Stomach (tissue), 9 donors: ENCODE results near the gene SLC24A4. TPM values are rescaled to one million over a fixed set of nuclear protein-coding genes. Genes with fewer than 3 reads are reported as not detected.

Source experiments
- DNase-seq, 2 donors: peaks; one replicate each; pipeline versions ENCODE4 v3.0.0 to v3.0.0-alpha.2; 2013 to 2019
- H3K27ac ChIP-seq, 5 donors: fragments of 200-600 bp in 4 of 5; sonication (generic) in 4 of 5; one replicate each; pipeline ENCODE4 v1.5.1; 2013 to 2019; ENCODE audit warnings: mild to moderate bottlenecking in 1 of 5, moderate library complexity in 1 of 5
- H3K27me3 ChIP-seq, 3 donors: fragments of 200-600 bp; sonication (generic); one replicate each; pipeline ENCODE4 v1.5.1; 2017 to 2019; ENCODE audit warnings: mixed run types in 1 of 3
- H3K36me3 ChIP-seq, 4 donors: fragments of 200-600 bp; sonication (generic); 1 replicate in 3 of 4; 2 replicates in 1 of 4; pipeline ENCODE4 v1.5.1; 2016 to 2019
- H3K4me1 ChIP-seq, 4 donors: fragments of 200-600 bp; sonication (generic); one replicate each; pipeline ENCODE4 v1.5.1; 2016 to 2019
- H3K4me3 ChIP-seq, 4 donors: fragments of 200-600 bp; sonication (generic) in 3 of 4; one replicate each; pipeline ENCODE4 v1.5.1; 2016 to 2019; ENCODE audit warnings: mild to moderate bottlenecking in 1 of 4
- H3K9me3 ChIP-seq, 4 donors: fragments of 200-600 bp; sonication (generic); one replicate each; pipeline ENCODE4 v1.5.1; 2016 to 2019
- EP300 ChIP-seq: sonication (generic); formaldehyde crosslinking; IDR thresholded peaks from one replicate; pipeline ENCODE4 v1.6.1; 2017; ENCODE audit warnings: antibody characterized with exemption
- POLR2A ChIP-seq, 4 donors: fragments of 450-650 bp; IDR thresholded peaks; one replicate each; pipeline ENCODE4 v1.6.1; 2016; ENCODE audit warnings: antibody characterized with exemption in 4 of 4, control low read depth in 2 of 4, mild to moderate bottlenecking in 1 of 4, moderate library complexity in 1 of 4
- POLR2AphosphoS5 ChIP-seq, 3 donors: sonication (generic); formaldehyde crosslinking; IDR thresholded peaks; one replicate each; pipeline ENCODE4 v1.6.1; 2016; ENCODE audit warnings: antibody characterized with exemption in 3 of 3
- WGBS, 5 donors: extraction: QIAGEN DNeasy Blood & Tissue Kit in 3 of 5; methylation state at CpG; one replicate each; pipeline versions ENCODE4 v1.1.5 to v1.1.7; 2013 to 2018; 5-methylcytosine and 5-hydroxymethylcytosine counted together
- intact Hi-C: fragments of 100-400 bp; cut with DNase I; formaldehyde crosslinking; loops from one replicate; pipeline ENCODE4 v1.15.1; 2023; ENCODE audit warnings: low total_unique reads
- polyA plus RNA-seq, 3 donors: library from polyadenylated mRNA; stranded (reverse); fragments of 200-250 nt; gene quantifications; one replicate each; pipeline ENCODE4 v1.2.3, GENCODE V29; 2013
- total RNA-seq, 5 donors: library from RNA; depleted of rRNA; stranded (reverse); fragments of >200 nt; gene quantifications; one replicate each; pipeline versions ENCODE4 v1.1.0 to v1.2.3, GENCODE V29; 2014 to 2016
- TF ChIP-seq, protein P1 (sequence below), 7 experiments: fragments of 450-650 bp in 4 of 7; fragments of 200-600 bp in 3 of 7; sonication (generic) in 3 of 7; IDR thresholded peaks; one replicate each; pipeline ENCODE4 v1.5.1; 2016 to 2019; ENCODE audit warnings: antibody characterized with exemption in 7 of 7, control low read depth in 2 of 7, mild to moderate bottlenecking in 1 of 7
- donor health status: healthy with polysubstance abuse.
- donor health status: Bipolar disorder and iron deficiency.
- donor health status: healthy.

The SLC24A4 gene
- total and polyA plus RNA-seq, 8 donors = 0.08 to 0.92 (median 0.38) TPM; not detected in 4

DNA sequence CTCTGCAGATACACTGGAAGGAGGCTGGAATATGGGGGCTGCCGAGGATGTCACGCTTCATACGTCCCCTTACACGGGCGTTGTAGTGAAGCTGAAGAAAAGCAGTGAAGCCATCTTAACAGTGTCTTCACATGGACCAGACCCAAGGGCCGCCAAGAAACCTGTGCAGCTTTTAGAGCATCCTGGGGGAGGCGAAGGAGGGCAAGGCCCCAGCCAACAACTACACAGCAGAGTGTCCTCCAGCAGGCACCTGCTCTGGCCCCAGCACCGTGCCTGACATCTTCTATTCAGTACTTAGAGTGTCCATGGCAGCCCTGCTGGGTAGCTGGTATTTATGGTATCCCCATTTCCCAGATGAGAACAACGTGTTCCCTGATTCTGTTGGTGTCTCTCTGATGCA is 141.8 kb downstream of the SLC24A4 start:
- WGBS, 5 donors = 81 to 90% (median 88%) methylated on average over 8 to 9 of the region's 9 CpGs
- no peaks in the 10 kb centered on the region for H3K36me3 ChIP-seq
- H3K27ac ChIP-seq = no peak overlapping the region
- no peak for DNase-seq
- H3K4me3 ChIP-seq = no peak overlapping the region
- TF ChIP-seq, protein P1, sequence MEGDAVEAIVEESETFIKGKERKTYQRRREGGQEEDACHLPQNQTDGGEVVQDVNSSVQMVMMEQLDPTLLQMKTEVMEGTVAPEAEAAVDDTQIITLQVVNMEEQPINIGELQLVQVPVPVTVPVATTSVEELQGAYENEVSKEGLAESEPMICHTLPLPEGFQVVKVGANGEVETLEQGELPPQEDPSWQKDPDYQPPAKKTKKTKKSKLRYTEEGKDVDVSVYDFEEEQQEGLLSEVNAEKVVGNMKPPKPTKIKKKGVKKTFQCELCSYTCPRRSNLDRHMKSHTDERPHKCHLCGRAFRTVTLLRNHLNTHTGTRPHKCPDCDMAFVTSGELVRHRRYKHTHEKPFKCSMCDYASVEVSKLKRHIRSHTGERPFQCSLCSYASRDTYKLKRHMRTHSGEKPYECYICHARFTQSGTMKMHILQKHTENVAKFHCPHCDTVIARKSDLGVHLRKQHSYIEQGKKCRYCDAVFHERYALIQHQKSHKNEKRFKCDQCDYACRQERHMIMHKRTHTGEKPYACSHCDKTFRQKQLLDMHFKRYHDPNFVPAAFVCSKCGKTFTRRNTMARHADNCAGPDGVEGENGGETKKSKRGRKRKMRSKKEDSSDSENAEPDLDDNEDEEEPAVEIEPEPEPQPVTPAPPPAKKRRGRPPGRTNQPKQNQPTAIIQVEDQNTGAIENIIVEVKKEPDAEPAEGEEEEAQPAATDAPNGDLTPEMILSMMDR (IDR thresholded peaks at IDR 0.05) = no peak
- no peak for TF ChIP-seq POLR2AphosphoS5 (IDR thresholded peaks at IDR 0.05)
- TF ChIP-seq EP300 = no peak
- no peak for TF ChIP-seq POLR2A (IDR thresholded peaks at IDR 0.05)
- peaks cover 0 to 11% (median 0%) of the 10 kb centered on the region in 3 donors for H3K27me3 ChIP-seq
- H3K9me3 ChIP-seq = peaks cover 0 to 15% (median 11%) of the 10 kb centered on the region in 4 donors
- H3K4me1 ChIP-seq = peaks cover 0 to 21% (median 0%) of the 10 kb centered on the region in 4 donors
- intact Hi-C loops = no loop called here

DNA sequence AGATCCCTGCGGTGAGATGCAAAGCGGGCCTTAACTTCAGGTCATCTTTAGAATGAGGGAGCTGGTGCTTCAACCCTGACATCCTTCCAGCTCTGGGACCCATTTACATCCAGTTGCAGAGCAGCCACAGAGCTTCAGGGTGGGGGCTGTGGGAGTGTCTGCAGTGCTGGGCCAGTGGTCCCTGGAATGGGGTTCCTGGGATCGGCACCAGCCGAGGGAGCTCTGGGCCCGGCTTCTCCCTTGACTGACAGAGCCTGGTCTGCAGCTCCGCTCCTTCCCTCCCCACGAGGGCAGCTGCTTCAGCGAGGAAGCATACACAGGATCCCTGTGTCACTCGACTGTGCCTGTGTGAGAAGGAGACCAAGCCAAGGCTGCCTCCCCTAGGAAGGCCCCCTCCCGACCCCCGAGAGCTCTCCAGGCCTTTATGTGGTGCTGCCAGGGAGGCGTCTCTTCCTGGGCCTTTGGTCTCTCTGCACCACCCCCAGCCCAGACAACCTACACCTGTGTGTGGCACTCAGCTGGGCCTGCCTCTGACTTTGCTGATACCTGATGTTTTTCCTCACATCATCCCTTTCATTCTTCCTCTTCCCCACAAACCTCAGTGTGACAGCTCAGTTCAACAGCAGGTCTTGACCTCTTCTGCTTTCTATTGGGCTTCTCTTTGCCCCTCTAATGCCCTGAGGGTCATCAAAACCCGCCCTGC is 142.5 kb downstream of the SLC24A4 start:
- Histone ChIP-seq H3K36me3 (no peaks in the 10 kb centered on the region), H3K27me3 (peaks cover 0 to 11% (median 0%) of the 10 kb centered on the region in 3 donors), H3K27ac (peak overlapping the region in 1 of 5 donors; percentile 30), H3K4me3 (no peak overlapping the region), H3K4me1 (peaks cover 0 to 13% (median 0%) of the 10 kb centered on the region in 4 donors), H3K9me3 (peaks cover 0 to 15% (median 11%) of the 10 kb centered on the region in 4 donors)
- DNase-seq = no peak
- intact Hi-C loops = no loop called here
- 63 to 76% (median 72%) methylated on average over 12 to 13 of the region's 13 CpGs for WGBS, 5 donors
- no peak for TF ChIP-seq POLR2AphosphoS5 (IDR thresholded peaks at IDR 0.05)
- TF ChIP-seq, protein P1 (IDR thresholded peaks at IDR 0.05) = no peak
- TF ChIP-seq EP300 = no peak
- TF ChIP-seq POLR2A (IDR thresholded peaks at IDR 0.05) = no peak

DNA sequence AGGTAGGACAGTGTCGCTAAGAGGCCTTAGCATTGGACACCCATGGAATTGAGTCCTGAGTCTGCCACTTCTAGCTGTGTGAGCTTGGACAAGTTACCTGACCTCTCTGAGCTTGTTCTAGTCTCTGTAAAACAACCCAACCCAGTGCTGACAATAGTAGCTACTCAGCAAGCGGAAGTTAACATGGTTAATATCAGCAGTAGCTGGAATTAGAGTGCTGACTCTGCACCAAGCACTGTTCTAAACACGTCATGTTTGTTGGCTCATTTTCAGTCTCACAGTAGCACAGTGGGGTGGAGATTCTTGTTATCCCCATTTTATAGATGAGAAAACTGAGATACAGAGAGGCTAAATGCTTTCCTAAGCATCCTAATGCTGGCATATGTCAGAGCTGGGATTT is 143.1 kb downstream of the SLC24A4 start:
- no peak for DNase-seq
- no peak for TF ChIP-seq EP300
- TF ChIP-seq, protein P1 (IDR thresholded peaks at IDR 0.05) = no peak
- no peak for TF ChIP-seq POLR2A (IDR thresholded peaks at IDR 0.05)
- no peak for TF ChIP-seq POLR2AphosphoS5 (IDR thresholded peaks at IDR 0.05)
- intact Hi-C loops = no loop called here

DNA sequence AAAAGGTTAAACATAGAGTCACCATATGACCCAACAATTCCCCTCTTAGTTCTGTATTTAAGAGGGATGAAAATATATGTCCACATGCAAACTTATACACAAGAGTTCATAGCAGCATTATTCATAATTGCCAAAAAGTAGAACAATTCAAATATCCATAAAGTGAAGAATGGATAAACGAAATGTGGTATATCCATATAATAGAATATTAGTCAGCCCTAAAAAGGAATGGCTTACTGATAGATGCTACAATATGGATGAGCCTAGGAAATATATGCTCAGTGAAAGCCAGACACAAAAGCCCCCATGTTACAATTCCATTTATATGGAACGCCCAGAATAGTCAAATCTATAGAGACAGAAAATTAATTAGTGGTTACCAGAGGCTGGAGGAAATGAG is 146.6 kb downstream of the SLC24A4 start:
- Histone ChIP-seq H3K27ac (no peak overlapping the region), H3K27me3 (no peaks in the 10 kb centered on the region), H3K4me3 (no peak overlapping the region), H3K36me3 (no peaks in the 10 kb centered on the region), H3K4me1 (no peaks in the 10 kb centered on the region), H3K9me3 (peaks cover 0 to 15% (median 11%) of the 10 kb centered on the region in 4 donors)
- TF ChIP-seq POLR2A (IDR thresholded peaks at IDR 0.05) (no peak), EP300 (no peak), POLR2AphosphoS5 (IDR thresholded peaks at IDR 0.05) (no peak)
- TF ChIP-seq, protein P1 (IDR thresholded peaks at IDR 0.05) = no peak
- 84 to 97% (median 94%) methylated on average over 2 of the region's 2 CpGs for WGBS, 5 donors
- intact Hi-C loops = no loop called here
- no peak for DNase-seq

More for the DNA sequence above, 143.1 kb downstream of the SLC24A4 start:
- Histone ChIP-seq H3K4me3 (no peak overlapping the region), H3K9me3 (peaks cover 0 to 15% (median 11%) of the 10 kb centered on the region in 4 donors), H3K4me1 (peaks cover 0 to 8% (median 0%) of the 10 kb centered on the region in 4 donors), H3K36me3 (no peaks in the 10 kb centered on the region), H3K27me3 (peaks cover 0 to 7% (median 0%) of the 10 kb centered on the region in 3 donors), H3K27ac (peak overlapping the region in 1 of 5 donors; percentile 30)
- WGBS, 5 donors = 44 to 86% (median 74%) methylated on average over 3 of the region's 3 CpGs
